Left lobe of liver (tissue), 2 donors: ENCODE measurements around the gene IRF5. TPM values are rescaled to one million over a fixed set of nuclear protein-coding genes. Genes with fewer than 3 reads are reported as not detected.
"Not testable (repeated sequence)": the region's sequence is repeated elsewhere in the genome, so short reads cannot be mapped to it uniquely, and the experiment has no call there.

Experiments
- ATAC-seq: fragments of 200-7000 bp; cut with Tn5 transposase; one replicate; pipeline ENCODE4 v1.9.1; 2020; ENCODE audit warnings: mild to moderate bottlenecking, moderate library complexity
- DNase-seq: peaks from one replicate; pipeline ENCODE4 v3.0.0-alpha.2; 2020; ENCODE audit warnings: low spot score
- total RNA-seq: library from RNA; stranded (reverse); gene quantifications from one replicate; pipeline ENCODE4 v1.2.1, GENCODE V29; 2021
- donor health status: DM: no; HTN: no; CAD: no; lungs with moderate emphysema.
- donor health status: DM: no; HTN: yes; CAD: no.

IRF5 gene
- total RNA-seq, 1 donor from 2014 or later, result 5.0 TPM

GRCh38 chr7:128954830-128955802 lies 17.4 kb downstream of the IRF5 start:
- DNase-seq (no peak), ATAC-seq (no peak)

DNA sequence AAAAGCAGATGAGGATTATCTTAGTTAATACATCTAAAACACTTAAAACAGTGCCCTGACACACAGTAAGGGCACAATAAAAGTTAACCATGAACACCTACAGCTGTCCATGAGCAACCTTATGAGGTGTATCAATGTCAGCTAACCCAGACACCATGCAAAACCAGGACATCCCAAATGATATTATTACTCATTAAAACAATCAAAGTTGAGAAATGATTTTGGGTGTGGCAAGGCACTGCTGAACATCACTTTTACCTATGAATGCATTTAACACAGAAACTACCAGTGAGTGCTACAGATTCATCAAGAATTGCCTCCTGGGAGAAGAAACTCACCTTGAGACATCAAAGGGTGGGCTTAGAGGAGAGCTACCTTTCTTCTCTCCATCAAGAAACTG lies 18.3 kb downstream of the IRF5 start:
- ATAC-seq (no peak), DNase-seq (no peak)

DNA sequence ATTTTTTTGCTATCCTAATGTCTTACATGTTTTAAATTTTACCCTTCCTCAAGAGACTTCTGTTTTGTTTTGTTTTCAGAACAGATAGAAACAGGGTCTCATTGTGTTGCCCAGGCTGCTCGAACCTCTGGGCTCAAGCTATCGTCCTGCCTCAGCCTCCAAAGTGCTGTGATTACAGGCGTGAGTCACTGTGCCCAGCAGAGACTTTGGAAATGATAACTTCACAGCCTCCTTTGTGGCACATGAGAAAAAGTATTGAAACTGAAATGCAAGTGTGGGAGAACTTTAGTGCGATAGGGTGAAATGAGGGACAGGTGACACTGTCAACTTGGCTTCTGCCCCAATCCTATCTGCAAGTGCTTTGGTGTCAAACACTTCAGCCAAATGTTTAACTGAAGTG lies 21.6 kb downstream of the IRF5 start:
- ATAC-seq (no peak), DNase-seq (no peak)

GRCh38 chr7:128961030-128961659 lies 23.4 kb downstream of the IRF5 start:
- no peak for DNase-seq
- ATAC-seq, result no peak

DNA sequence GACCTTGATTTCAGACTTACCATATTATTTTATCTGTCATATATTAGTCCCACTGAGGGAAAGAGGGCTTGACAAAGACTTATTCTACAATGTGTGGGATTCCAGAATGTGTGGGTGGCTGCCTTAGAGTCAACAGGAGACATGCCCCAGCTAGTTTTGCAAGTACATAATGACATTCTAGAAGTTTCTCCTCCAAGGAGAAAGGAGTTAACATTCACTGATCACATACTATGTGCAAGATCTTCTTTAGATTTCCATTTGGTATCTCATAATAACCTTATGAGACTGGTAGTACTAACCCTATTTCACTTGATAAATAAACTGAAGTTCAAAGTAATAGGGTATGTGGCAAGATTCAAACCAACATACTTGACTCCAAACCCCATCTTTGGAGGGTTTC lies 25.2 kb downstream of the IRF5 start:
- no peak for ATAC-seq

GRCh38 chr7:128963327-128963757 lies 25.6 kb downstream of the IRF5 start:
- ATAC-seq, result no peak
- no peak for DNase-seq

More for the DNA sequence above, 25.2 kb downstream of the IRF5 start:
- DNase-seq, result no peak

GRCh38 chr7:128968624-128969023 lies 30.9 kb downstream of the IRF5 start:
- ATAC-seq, result no peak

DNA sequence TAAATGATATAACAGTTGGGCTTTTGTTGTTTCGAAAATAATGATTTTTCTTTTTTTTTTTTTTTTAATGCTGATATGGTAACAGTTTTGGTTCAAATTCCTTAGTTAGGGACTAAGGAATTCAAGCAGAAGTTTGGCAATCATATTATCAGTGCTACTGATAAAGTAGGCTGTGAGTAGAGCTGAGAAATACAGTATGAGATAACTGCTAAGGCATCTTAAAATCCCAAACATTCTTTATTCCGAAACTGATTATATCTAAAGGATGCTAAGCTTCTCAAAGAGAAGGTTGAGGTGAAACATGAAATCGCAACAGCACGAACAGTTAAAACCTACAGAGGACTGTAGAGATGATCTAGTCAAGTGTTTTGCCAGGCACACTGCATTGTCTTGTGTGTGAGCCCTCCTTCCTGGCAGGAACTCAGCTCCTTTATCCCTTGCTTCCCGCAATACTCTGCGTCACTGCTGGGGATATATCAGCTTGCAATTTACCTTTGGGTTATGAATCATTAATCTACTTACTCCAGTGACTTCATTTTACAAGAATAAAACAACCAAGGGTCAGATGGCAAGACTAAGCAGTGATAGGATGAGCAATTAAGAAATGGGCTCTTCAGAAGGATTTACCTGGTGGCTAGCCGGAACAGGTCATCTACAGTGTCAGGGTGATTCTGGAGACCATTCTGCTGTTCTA lies 36.7 kb downstream of the IRF5 start:
- ATAC-seq, result no peak
- DNase-seq, result no peak

More at GRCh38 chr7:128968624-128969023, 30.9 kb downstream of the IRF5 start:
- no peak for DNase-seq

DNA sequence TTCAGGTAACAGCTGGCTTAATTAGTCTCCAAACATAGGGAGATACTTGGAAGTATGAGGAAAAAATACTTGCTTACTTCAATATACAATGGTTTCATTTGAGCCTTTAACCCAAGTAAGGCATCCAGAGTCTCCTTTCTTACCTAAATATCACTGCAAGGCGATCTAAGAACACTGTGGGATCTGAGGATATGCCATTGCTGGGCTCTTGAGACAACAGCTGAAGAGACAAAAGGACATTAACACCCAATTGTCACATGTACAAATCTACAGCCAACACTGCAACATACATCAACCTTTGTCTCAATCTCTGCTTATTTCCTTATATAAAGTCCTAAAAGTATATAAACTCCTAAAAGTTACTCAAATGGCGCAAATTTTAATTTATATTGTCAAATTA lies 44.4 kb downstream of the IRF5 start:
- no peak for DNase-seq
- ATAC-seq, result no peak

- DNase-seq (no peak), ATAC-seq (no peak)
Measured at GRCh38 chr7:128985660-128986059, 47.9 kb downstream of the IRF5 start.

DNA sequence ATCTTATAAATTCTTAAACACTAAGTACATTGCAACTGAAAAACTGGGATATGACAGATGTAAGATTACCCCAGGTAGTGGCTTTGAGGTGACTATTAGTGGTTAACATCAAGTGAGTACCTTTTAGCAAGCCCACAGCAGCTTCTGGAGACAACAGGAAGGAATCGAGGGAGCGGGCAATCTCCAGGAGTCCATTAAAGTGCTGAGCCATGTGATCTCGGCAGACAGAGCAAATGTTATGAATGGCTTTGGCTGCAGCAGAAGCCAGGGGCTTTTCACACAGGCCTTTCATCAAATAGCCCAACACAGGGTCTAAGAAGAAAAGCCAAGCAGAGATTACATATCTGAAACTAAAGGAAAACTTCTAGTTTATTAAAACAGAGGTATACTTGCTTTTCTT lies 48.9 kb downstream of the IRF5 start:
- DNase-seq, result no peak
- ATAC-seq, result no peak

- ATAC-seq (no peak), DNase-seq (no peak)
Measured at GRCh38 chr7:128988372-128988771, 50.6 kb downstream of the IRF5 start.

- ATAC-seq (no peak), DNase-seq (no peak)
Measured at GRCh38 chr7:128989961-128990360, 52.2 kb downstream of the IRF5 start.

DNA sequence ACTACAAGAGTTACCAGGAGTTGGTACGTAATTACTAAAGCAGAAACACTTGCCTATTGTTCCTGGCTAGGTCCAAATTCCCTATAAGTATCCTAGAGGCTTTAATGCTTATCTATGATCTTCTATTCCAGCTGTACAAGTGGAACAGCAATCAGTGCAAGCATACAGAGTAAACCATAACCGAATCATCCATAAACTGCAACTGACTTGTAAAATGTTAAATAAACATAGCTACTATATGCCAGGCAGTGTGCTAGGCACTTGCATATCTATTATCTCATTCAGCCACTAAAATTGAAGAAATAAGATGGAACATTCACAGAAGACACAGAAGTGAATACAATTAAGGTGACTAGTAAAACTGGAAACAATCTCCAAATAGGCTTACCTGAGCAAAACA lies 55.7 kb downstream of the IRF5 start:
- ATAC-seq (no peak), DNase-seq (no peak)

DNA sequence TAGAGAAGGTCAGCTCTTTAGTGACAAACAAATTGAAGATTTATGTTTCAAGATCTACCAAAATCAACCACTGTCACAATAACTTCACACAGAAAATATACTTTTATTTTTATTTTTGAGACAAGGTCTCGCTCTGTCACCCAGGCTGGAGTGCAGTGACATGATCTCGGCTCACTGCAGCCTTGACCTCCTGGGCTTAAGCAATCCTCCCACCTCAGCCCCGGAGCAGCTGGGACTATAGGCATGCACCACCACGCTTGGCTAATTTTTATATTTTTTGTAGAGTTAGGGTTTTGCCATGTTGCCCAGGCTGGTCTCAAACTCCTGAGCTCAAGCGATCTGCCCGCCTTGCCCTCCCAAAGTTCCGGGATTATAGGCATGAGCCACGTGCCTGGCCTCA lies 56.8 kb downstream of the IRF5 start:
- not testable (repeated sequence) for DNase-seq, ATAC-seq

- no peak for DNase-seq
- ATAC-seq, result no peak
Measured at GRCh38 chr7:128997181-128997580, 59.5 kb downstream of the IRF5 start.

Other genes starting within 250 kb of the IRF5 start
- gene CALU, start 198.6 kb upstream of the IRF5 start, total RNA-seq, result 27.5 TPM
- not detected for gene OPN1SW, start 162.1 kb upstream of the IRF5 start, total RNA-seq
- 0.40 TPM for gene CCDC136, start 146.0 kb upstream of the IRF5 start, total RNA-seq
- 0.55 TPM for gene FLNC, start 107.5 kb upstream of the IRF5 start, total RNA-seq
- gene ATP6V1F, start 75.1 kb upstream of the IRF5 start, total RNA-seq, result 28.2 TPM
- 0.15 TPM for gene KCP, start 27.2 kb upstream of the IRF5 start, total RNA-seq
- gene TNPO3, start 117.2 kb downstream of the IRF5 start, total RNA-seq, result 16.6 TPM
- gene TSPAN33, start 206.8 kb downstream of the IRF5 start, total RNA-seq, result 33.7 TPM